OCI-LY3 (cell line): ENCODE results near the gene OPA3.

ENCODE experiments used
- H2AFZ ChIP-seq: fragments of 200-600, 300-600 bp; shearing (Covaris generic); 2 replicates; pipeline ENCODE4 v1.6.0; 2014; ENCODE audit warnings: antibody characterized with exemption, low read depth, low read length
- H3K27ac ChIP-seq: fragments of 200-600, 300-600 bp; sonication (generic); 2 replicates; pipeline ENCODE4 v1.5.1; 2014; ENCODE audit warnings: mild to moderate bottlenecking, low read length, moderate library complexity, mixed read lengths
- H3K27me3 ChIP-seq: fragments of 200-600, 300-600 bp; sonication (generic); 2 replicates; pipeline ENCODE4 v1.6.1; 2014; ENCODE audit warnings: low read depth, low read length, mixed read lengths
- H3K36me3 ChIP-seq: fragments of 200-600, 300-600 bp; sonication (generic); replicated peaks from 2 replicates; pipeline ENCODE3; 2014; ENCODE audit warnings: low read depth, low read length, mixed read lengths
- H3K4me1 ChIP-seq: fragments of 300-600, 200-600 bp; sonication (generic); 2 replicates; pipeline ENCODE4 v1.6.1; 2014; ENCODE audit warnings: low read length, mixed read lengths
- H3K4me2 ChIP-seq: fragments of 200-600, 300-600 bp; sonication (generic); 2 replicates; pipeline ENCODE4 v1.6.1; 2014; ENCODE audit warnings: low read length, mixed read lengths
- H3K4me3 ChIP-seq: fragments of 300-600, 200-600 bp; sonication (generic); 2 replicates; pipeline ENCODE4 v1.5.1; 2014; ENCODE audit warnings: antibody characterized with exemption, mild to moderate bottlenecking, low read length, moderate library complexity
- H3K79me2 ChIP-seq: fragments of 300-600, 200-600 bp; shearing (Covaris generic); 2 replicates; pipeline ENCODE4 v1.6.1; 2014; ENCODE audit warnings: mild to moderate bottlenecking, low read length, mixed read lengths
- H3K9ac ChIP-seq: fragments of 300-600, 200-600 bp; shearing (Covaris generic); 2 replicates; pipeline ENCODE4 v1.6.0; 2014; ENCODE audit warnings: mild to moderate bottlenecking, low read length, moderate library complexity
- H3K9me3 ChIP-seq: fragments of 200-600, 300-600 bp; shearing (Covaris generic); 2 replicates; pipeline ENCODE4 v1.6.1; 2014; ENCODE audit warnings: low read length, mixed read lengths; ENCODE audit not compliant: insufficient read depth
- H4K20me1 ChIP-seq: fragments of 200-600, 300-600 bp; sonication (generic); 2 replicates; pipeline ENCODE4 v1.6.1; 2016; ENCODE audit warnings: low read length, mixed read lengths; ENCODE audit not compliant: insufficient read depth
- CTCF ChIP-seq: fragments of 200-600, 300-600 bp; sonication (generic); IDR thresholded peaks from 2 replicates; pipeline ENCODE4 v1.5.1; 2014; ENCODE audit warnings: antibody characterized with exemption, low read length, low read depth
- EZH2phosphoT487 ChIP-seq: fragments of 200-600 bp; shearing (Covaris generic); IDR thresholded peaks from 2 replicates; pipeline ENCODE4 v1.6.1; 2018; ENCODE audit warnings: antibody characterized with exemption, mixed run types, low read depth

The OPA3 gene

GRCh38 chr19:45607071-45608029, 22.7 kb upstream of the OPA3 start:
- Histone ChIP-seq H3K4me2 (peak overlapping the region; percentile 24; the same call in 1 of the 2 replicates), H3K9ac (no peak overlapping the region), H3K9me3 (no peaks in the 10 kb centered on the region), H3K4me3 (no peak overlapping the region), H3K36me3 (peaks cover 19% of the 10 kb centered on the region), H3K27me3 (no peaks in the 10 kb centered on the region), H3K4me1 (no peaks in the 10 kb centered on the region), H3K79me2 (no peaks in the 10 kb centered on the region), H3K27ac (no peak overlapping the region), H4K20me1 (no peaks in the 10 kb centered on the region), H2AFZ (no peak overlapping the region)
- TF ChIP-seq EZH2phosphoT487 (no peak), CTCF (peak; percentile 61)

GRCh38 chr19:45601524-45602374, 17.1 kb upstream of the OPA3 start, which contains the start of gene GPR4:
Gene GPR4, minus strand, starts transcription at chr19:45602212. Its CDS starts 10,346 bp downstream, at chr19:45591866.
- Histone ChIP-seq H3K4me3 (no peak within 1 kb of the TSS), H3K79me2 (no peaks in the 10 kb centered on the region), H3K27ac (no peak within 1 kb of the TSS), H3K27me3 (peaks cover 15% of the 10 kb centered on the region; the same call in 1 of the 2 replicates), H2AFZ (no peak within 1 kb of the TSS), H3K9me3 (no peaks in the 10 kb centered on the region), H3K9ac (no peak within 1 kb of the TSS), H3K4me2 (no peak within 1 kb of the TSS), H3K36me3 (no peaks in the 10 kb centered on the region), H4K20me1 (no peaks in the 10 kb centered on the region), H3K4me1 (peaks cover 19% of the 10 kb centered on the region)
- no peak for TF ChIP-seq EZH2phosphoT487

- Histone ChIP-seq H3K79me2 (no peaks in the 10 kb centered on the region), H3K27ac (no peak overlapping the region), H3K4me3 (no peak overlapping the region), H3K27me3 (peaks cover 15% of the 10 kb centered on the region; the same call in 1 of the 2 replicates), H3K4me1 (peaks cover 19% of the 10 kb centered on the region), H3K36me3 (no peaks in the 10 kb centered on the region), H2AFZ (no peak overlapping the region), H4K20me1 (no peaks in the 10 kb centered on the region), H3K9ac (no peak overlapping the region), H3K9me3 (no peaks in the 10 kb centered on the region), H3K4me2 (no peak overlapping the region)
- TF ChIP-seq CTCF (no peak), EZH2phosphoT487 (no peak)
These were observed 16.5 kb upstream of the OPA3 start for GRCh38 chr19:45601115-45601514.

- Histone ChIP-seq H3K27ac (no peak overlapping the region), H3K36me3 (no peaks in the 10 kb centered on the region), H3K9ac (no peak overlapping the region), H3K4me1 (peaks cover 19% of the 10 kb centered on the region), H3K9me3 (no peaks in the 10 kb centered on the region), H3K4me2 (no peak overlapping the region), H4K20me1 (no peaks in the 10 kb centered on the region), H2AFZ (no peak overlapping the region), H3K27me3 (peaks cover 15% of the 10 kb centered on the region; the same call in 1 of the 2 replicates), H3K79me2 (no peaks in the 10 kb centered on the region), H3K4me3 (no peak overlapping the region)
- TF ChIP-seq EZH2phosphoT487: no peak
- no peak for TF ChIP-seq CTCF
These were observed 15.8 kb upstream of the OPA3 start for GRCh38 chr19:45600340-45600885.
